ENCODE results near the gene FBXW4.

Gene FBXW4

GRCh38 chr10:101563497-101564040, 131.4 kb downstream of the FBXW4 start:
- no peak for DNase-seq

- DNase-seq: no peak
These were observed 132.0 kb downstream of the FBXW4 start for GRCh38 chr10:101563007-101563406.

DNA sequence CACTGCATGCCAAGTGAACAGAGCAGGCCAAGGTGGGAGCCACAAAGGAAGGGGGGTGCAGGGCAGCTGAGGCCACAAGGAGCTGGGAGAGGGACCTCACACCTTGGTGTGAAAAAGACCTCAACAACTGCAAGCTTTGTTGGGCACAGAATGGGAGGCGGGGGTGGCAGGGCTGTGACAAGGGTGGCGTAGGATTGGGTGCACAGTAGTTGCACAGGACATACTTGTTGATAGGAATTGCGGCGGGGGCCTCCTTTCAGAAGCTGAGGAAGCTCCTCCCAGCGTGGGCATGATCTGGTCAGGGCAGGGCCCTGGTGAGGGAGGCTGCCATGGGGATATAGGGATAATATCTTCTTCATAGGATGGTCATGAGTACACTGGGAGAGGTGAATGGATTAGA, 132.7 kb downstream of the FBXW4 start:
- no peak for DNase-seq

DNA sequence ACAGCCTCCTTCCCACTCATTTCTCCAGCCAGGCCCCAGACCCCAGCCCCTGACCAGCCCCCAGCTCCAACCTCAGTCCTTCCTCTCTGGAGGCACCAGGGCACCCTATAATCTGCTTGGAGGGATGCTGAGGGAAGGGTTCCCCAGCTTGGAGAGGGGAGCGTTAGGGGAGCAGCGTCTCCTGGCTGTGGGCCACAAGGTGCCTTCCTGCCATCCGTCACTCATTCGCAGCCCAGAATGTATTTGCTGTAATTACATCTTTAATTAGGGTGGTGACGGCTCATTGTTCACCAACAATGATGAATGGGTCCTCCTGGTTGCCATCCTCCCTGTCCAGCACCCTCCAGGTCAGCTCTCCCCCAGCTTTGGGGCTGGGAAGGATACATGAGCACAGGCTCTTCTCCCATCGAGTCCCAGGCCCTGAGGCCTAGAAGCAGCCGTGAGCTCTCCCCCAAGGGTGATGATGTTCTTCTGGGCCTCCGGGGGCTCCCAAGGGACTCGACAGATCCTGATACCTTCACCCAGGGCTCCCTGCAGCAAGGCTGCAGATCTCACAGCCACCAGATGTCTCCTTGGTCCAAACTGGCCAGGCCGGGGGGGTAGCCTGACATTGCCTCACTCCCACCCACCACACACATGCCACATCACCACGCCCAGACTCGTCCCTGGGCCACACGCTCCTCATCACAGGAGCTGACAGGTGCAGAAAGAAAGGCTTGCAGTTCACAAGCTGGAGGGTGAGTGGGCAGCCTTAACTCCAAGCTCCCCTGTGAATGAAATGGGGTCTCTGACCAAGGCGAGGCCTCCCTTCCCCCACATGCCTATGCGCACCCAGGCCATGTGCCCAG, 133.7 kb downstream of the FBXW4 start:
- DNase-seq: no peak
